Activated CD4-positive, alpha-beta T cell treated with anti-CD3 and anti-CD28 coated beads, Interleukin-2, amount 10 ng/mL, durations not matched to agents 24 days and 14 days (primary cell): ENCODE data around the gene SORCS1. TPM values are rescaled to one million over a fixed set of nuclear protein-coding genes. Genes with fewer than 3 reads are reported as not detected.

Experiments
- DNase-seq: peaks from one replicate; pipeline ENCODE4 v3.0.0; 2022
- H3K27ac Mint-ChIP-seq: one replicate; pipeline ENCODE4 v1.8.0; 2022; ENCODE audit warnings: mild to moderate bottlenecking, mixed read lengths
- H3K27me3 Mint-ChIP-seq: one replicate; pipeline ENCODE4 v1.8.0; 2022; ENCODE audit warnings: mixed read lengths
- H3K36me3 Mint-ChIP-seq: one replicate; pipeline ENCODE4 v1.8.0; 2022; ENCODE audit warnings: low read depth, mild to moderate bottlenecking, mixed read lengths
- H3K4me1 Mint-ChIP-seq: one replicate; pipeline ENCODE4 v1.8.0; 2021; ENCODE audit warnings: mixed read lengths
- H3K4me3 Mint-ChIP-seq: one replicate; pipeline ENCODE4 v1.8.0; 2022; ENCODE audit warnings: mild to moderate bottlenecking, moderate library complexity, mixed read lengths
- H3K9me3 Mint-ChIP-seq: one replicate; pipeline ENCODE4 v1.8.0; 2021; ENCODE audit warnings: mixed read lengths
- intact Hi-C: fragments of 100-400 bp; cut with micrococcal nuclease; formaldehyde crosslinking; loops from one replicate; pipeline ENCODE4 v1.15.1; 2023
- total RNA-seq: library from RNA; stranded (reverse); gene quantifications from 2 replicates; pipeline ENCODE4 v1.2.3, GENCODE V29; 2022

Gene SORCS1
- total RNA-seq, 1 donor from 2014 or later: not detected

DNA sequence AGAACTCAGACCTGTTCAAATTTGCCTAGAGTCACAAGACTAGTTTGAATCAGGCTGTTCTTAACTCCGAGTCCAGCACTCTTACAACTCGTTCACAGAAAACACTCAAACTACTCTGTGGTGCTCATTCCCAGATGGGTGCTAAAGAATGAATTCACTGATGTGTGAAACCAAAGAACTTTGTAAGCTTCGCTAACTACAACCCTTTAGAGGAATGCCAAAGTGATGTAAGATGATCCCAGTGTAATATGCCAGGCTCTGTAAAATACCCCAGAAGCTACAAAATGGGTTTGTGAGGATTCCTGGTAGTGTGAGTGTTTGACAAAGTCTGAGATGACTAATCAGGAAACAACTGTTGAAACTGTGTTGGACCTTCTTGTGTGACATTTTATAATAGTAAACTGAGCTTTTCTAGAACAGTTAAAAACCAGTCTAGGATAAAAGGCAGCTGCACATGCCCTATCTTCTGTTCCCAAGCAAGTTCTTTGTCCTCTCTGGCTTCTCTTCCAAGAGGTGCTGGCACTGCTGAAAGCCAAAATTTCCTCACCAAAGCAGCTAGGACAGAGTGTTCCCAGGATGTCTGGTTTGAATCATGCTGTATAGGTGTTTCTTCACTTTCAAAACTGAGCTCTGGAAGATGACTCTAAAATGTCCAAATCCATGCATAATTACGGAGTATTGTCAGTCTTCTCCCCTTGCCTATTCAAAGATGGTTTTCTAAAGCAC, 527.6 kb downstream of the SORCS1 start:
- no peak for DNase-seq
- H3K27me3 Mint-ChIP-seq: no peaks in the 10 kb centered on the region
- no peaks in the 10 kb centered on the region for H3K36me3 Mint-ChIP-seq
- no peak overlapping the region for H3K4me3 Mint-ChIP-seq
- H3K27ac Mint-ChIP-seq: no peak overlapping the region
- intact Hi-C loops: no loop called here
- no peaks in the 10 kb centered on the region for H3K4me1 Mint-ChIP-seq
- H3K9me3 Mint-ChIP-seq: no peaks in the 10 kb centered on the region

DNA sequence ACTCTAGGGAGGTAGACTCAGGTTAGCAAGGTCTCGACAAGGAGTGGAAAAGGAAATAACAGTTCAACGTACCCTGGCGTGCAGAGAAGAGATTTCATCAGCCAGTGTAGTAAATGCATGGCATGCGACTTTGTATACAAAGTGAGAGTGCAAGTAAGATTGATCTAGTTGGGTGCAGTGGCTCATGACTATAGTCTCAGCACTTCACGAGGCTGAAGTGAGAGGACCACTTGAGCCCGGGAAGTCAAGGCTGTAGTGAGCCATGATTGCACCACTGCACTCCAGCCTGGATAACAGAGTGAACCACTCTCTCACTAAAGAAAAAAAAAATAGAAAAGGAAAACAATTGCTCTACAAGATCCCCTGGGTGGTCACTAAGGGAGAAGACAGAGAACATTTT, 528.6 kb downstream of the SORCS1 start:
- no peaks in the 10 kb centered on the region for H3K36me3 Mint-ChIP-seq
- no peaks in the 10 kb centered on the region for H3K4me1 Mint-ChIP-seq
- DNase-seq: no peak
- no peak overlapping the region for H3K27ac Mint-ChIP-seq
- no peak overlapping the region for H3K4me3 Mint-ChIP-seq
- H3K27me3 Mint-ChIP-seq: no peaks in the 10 kb centered on the region
- intact Hi-C loops: no loop called here
- H3K9me3 Mint-ChIP-seq: no peaks in the 10 kb centered on the region

DNA sequence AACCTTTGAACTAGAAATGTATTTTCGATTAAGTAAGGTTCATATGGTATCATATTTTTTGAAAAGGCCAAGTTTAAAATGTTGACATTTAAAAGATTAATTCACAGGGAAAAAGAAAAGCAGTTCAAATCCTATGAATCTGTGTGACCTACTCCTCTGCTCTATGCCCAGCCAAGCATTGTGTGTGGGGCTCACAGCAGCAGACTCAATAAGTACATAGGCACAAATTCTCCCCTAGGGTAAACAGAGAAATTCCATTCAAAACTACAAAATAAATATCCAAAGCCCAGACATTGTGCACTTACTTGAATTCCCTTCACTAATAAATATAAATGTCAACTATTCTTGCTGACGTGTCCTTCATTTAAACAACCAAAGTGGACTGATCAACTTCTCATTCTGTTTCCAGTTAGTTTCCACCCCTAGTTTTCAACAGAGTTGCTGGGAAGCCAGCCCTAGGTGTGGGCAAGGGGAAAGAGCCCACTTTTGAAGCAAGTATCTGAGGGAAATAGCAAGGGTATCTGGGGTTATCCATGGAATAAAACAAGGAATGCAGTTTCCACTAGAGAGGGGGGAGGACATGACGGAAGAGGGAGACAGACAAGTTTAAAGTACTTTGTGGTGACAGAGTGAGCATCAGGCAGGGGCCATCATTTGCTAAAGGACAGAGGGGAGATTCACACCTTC, 533.3 kb downstream of the SORCS1 start:
- Mint-ChIP-seq H3K4me1 (peaks cover 2% of the 10 kb centered on the region), H3K27ac (no peak overlapping the region), H3K4me3 (no peak overlapping the region), H3K27me3 (no peaks in the 10 kb centered on the region), H3K36me3 (no peaks in the 10 kb centered on the region), H3K9me3 (no peaks in the 10 kb centered on the region)
- intact Hi-C loops: no loop called here
- DNase-seq: no peak

DNA sequence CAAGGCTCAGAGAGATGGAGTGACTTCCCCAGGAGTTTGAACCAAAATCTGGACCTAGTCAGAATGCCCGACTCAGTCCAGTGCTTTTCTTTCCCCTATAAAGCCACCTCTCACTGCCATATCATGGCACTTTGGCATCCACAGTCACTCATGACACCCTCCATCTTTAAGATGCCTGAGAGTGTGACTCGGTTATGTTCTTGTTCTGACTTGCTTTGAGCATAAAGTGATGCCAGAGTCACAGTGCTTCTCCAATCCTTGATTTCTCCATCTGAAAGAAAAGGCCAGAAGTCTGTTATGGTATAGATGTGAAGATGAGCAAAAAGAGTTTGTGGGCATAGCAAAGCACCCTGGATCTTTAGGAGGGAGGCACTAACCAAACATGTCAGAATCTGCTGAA, 538.1 kb downstream of the SORCS1 start:
- Mint-ChIP-seq H3K4me1 (peaks cover 2% of the 10 kb centered on the region), H3K36me3 (no peaks in the 10 kb centered on the region), H3K4me3 (no peak overlapping the region), H3K9me3 (no peaks in the 10 kb centered on the region), H3K27me3 (no peaks in the 10 kb centered on the region), H3K27ac (no peak overlapping the region)
- DNase-seq: no peak
- intact Hi-C loops: no loop called here

DNA sequence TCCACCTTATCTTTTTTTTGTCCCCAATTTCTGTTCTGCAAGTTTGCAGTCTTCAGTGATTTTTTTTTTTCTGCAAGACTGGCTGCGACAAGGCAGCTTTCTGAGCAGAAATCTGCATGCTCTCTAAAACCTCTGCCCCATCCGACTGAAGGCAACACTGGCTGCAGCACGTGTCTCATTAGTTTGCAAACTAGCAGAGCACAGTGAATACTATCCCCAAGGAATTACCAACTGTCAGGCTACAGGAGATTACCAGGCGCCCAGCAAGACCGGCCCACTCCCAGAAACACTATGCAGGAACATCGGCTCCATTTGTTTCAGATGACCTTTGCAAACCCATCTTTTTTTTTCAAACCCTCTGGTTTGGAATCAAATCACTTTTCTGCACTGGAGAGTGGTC, 538.8 kb downstream of the SORCS1 start:
- peaks cover 2% of the 10 kb centered on the region for H3K4me1 Mint-ChIP-seq
- intact Hi-C loops: no loop called here

DNA sequence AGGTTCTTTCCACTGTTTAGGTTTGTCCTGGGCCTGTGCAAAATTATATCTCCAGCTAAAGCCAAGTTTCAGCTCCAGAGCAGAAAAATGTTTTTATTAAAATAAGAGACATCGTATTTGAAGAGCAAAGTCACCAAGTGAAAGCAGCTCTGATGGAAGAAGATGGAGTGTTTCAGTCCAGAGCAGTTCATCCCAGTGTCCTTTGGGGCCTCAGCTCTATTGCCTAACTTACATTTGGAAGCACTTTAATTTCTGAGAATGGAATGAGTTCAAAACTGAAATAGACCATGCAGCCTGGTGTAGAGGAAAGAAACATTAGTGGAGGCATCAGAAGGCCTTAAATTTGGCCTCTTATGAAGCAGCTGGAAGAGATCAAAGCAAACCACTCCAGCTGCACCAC, 545.2 kb downstream of the SORCS1 start:
- Mint-ChIP-seq H3K4me1 (no peaks in the 10 kb centered on the region), H3K9me3 (no peaks in the 10 kb centered on the region), H3K36me3 (no peaks in the 10 kb centered on the region), H3K27ac (no peak overlapping the region), H3K27me3 (no peaks in the 10 kb centered on the region), H3K4me3 (no peak overlapping the region)
- no peak for DNase-seq
- intact Hi-C loops: no loop called here

More for the DNA sequence above, 538.8 kb downstream of the SORCS1 start:
- Mint-ChIP-seq H3K36me3 (no peaks in the 10 kb centered on the region), H3K4me3 (no peak overlapping the region), H3K9me3 (no peaks in the 10 kb centered on the region), H3K27me3 (no peaks in the 10 kb centered on the region), H3K27ac (no peak overlapping the region)
- no peak for DNase-seq

DNA sequence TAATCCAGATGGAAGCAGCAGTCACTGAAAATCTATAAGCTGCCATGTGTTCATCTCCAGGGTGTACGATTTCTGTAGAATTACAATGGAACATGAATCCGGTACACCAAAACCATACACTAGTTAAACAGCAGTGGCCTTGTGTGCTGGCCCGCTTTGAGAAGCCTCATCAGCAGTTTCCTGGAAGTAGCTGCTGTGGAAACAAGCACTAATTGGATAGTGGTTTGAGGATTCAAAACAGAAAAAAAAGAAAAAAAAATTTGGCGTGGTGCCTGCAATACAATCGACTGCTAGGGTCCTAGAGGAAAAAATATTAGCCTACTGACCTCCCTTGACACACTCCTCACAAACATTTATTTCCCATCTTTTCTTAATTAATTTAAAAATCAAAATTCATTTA, 545.9 kb downstream of the SORCS1 start:
- H3K36me3 Mint-ChIP-seq: no peaks in the 10 kb centered on the region

DNA sequence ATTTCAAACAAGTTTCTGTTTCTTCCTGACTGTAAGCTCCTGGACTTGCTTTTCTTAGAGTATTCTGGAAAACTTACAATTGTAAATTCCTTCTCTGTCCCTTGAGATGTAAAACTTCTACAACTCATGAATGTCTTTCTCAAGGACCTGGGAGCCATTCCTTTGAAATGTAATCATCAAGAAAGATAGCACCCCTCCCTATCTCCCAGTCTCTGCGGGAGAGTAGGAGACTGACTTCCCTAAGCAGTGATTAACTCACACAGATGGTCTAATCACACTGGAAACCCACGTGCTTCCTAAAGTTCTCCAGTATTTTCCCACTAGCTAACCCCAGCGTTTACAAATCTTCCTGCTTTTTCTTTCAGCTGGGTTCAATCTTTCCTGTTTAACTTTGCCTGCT, 549.4 kb downstream of the SORCS1 start:
- DNase-seq: no peak
- H3K36me3 Mint-ChIP-seq: no peaks in the 10 kb centered on the region
- no peaks in the 10 kb centered on the region for H3K4me1 Mint-ChIP-seq
- H3K9me3 Mint-ChIP-seq: no peaks in the 10 kb centered on the region
- H3K4me3 Mint-ChIP-seq: no peak overlapping the region
- H3K27me3 Mint-ChIP-seq: no peaks in the 10 kb centered on the region
- H3K27ac Mint-ChIP-seq: no peak overlapping the region
- intact Hi-C loops: no loop called here

More for the DNA sequence above, 545.9 kb downstream of the SORCS1 start:
- no peak for DNase-seq
- no peak overlapping the region for H3K4me3 Mint-ChIP-seq
- intact Hi-C loops: no loop called here
- H3K9me3 Mint-ChIP-seq: no peaks in the 10 kb centered on the region
- H3K4me1 Mint-ChIP-seq: no peaks in the 10 kb centered on the region
- H3K27ac Mint-ChIP-seq: no peak overlapping the region
- H3K27me3 Mint-ChIP-seq: no peaks in the 10 kb centered on the region

DNA sequence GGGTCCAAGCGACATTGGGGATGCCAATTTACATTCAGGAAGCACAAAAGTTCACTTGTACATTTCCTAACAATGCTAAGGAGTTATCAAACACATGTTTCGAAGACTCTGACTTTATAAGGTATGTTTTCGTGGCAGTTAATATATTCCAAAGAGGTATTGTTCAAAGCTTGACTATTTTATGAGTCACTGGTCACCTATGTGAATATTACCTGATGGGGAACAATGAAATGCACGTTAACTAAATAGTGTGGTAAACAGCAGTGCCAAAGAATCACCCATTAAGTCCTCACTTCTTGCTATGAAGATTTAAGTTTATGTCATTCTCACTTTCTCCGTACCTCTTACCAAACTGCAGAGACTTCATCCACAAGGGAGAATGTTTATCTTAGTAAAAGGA, 550.2 kb downstream of the SORCS1 start:
- Mint-ChIP-seq H3K27ac (no peak overlapping the region), H3K36me3 (no peaks in the 10 kb centered on the region), H3K27me3 (no peaks in the 10 kb centered on the region), H3K4me3 (no peak overlapping the region), H3K9me3 (no peaks in the 10 kb centered on the region), H3K4me1 (no peaks in the 10 kb centered on the region)
- DNase-seq: no peak
- intact Hi-C loops: no loop called here

DNA sequence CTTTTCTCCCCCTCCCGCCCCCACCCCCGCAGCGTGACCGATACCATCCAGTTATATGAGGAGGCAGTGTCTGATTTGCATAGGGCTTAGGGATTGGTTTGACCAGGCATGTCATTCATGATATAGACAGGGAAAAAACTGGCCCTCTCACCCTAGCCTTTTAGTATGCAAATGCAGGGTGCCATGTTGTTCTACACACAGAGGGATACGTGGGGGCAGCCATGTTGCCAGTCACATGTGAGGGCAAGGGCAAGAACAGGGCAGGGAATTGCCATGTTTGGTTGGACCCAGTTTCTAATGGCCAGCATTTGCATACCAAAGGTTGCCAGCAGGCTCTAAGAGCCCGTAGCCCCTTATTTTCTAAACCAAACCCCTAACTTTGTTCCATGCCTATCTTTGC, 552.1 kb downstream of the SORCS1 start:
- H3K27ac Mint-ChIP-seq: no peak overlapping the region
- H3K4me1 Mint-ChIP-seq: no peaks in the 10 kb centered on the region
- H3K27me3 Mint-ChIP-seq: no peaks in the 10 kb centered on the region
- no peak overlapping the region for H3K4me3 Mint-ChIP-seq
- no peaks in the 10 kb centered on the region for H3K36me3 Mint-ChIP-seq
- intact Hi-C loops: no loop called here
- DNase-seq: no peak
- H3K9me3 Mint-ChIP-seq: no peaks in the 10 kb centered on the region

DNA sequence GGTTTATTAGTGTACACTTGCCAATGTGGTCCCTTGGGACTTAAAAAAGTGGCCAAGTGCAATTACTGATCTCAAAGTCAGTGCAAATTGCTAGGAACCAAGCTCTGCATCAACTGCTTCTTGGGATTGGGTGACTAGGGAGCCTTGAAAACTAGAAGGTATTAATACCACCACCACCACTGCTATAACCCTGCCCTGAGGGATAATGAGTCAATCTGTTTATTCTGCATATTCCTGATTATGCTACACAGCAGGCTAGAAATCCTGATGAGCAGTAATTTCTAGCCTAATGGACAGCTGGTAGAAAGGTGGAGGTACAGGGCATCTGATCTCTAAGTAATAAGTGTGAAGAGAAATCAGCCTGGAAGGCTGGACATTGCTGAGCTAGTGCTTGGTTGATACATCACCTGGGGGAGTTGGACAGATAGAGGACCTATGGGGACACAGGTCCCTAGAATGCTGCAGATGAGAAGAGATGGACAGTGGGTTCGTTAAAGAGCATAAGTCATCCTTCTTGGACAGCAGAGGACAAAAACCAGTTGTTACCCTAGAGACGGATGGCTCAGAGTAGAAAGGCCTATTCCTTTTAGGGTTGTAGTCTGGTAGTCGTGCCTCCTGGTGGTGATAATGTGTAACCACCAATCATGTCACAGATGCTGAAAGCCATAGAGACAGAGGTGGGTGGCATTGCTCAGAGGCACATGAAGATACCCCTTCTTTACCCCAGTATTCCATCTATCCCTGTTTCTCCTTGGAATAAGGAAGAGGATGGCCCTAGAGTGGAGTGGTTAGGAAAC, 554.8 kb downstream of the SORCS1 start:
- no peak overlapping the region for H3K27ac Mint-ChIP-seq
- no peak for DNase-seq
- H3K36me3 Mint-ChIP-seq: no peaks in the 10 kb centered on the region
- no peaks in the 10 kb centered on the region for H3K27me3 Mint-ChIP-seq
- no peaks in the 10 kb centered on the region for H3K9me3 Mint-ChIP-seq
- intact Hi-C loops: no loop called here
- H3K4me1 Mint-ChIP-seq: no peaks in the 10 kb centered on the region
- H3K4me3 Mint-ChIP-seq: no peak overlapping the region

DNA sequence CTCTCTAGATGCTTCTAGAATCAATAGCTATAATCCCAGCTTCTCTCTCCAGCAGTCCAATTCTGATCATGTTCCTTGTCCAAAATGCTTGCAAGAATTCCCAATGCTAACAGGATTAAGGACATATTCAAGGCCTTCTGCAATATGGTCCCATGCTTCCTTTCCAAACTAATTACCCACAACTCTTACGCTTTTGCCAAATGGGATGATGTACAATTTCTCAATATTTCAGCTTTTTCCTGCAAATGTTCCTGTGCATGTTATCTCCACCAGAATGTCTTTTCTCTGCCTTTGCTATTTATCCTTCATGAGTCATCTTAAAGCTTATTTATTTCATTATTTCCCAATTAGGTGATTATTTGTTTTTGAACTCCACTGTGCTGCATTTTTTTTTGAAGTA, 556.4 kb downstream of the SORCS1 start:
- intact Hi-C loops: no loop called here
- no peaks in the 10 kb centered on the region for H3K9me3 Mint-ChIP-seq
- no peaks in the 10 kb centered on the region for H3K4me1 Mint-ChIP-seq
- DNase-seq: no peak
- no peak overlapping the region for H3K27ac Mint-ChIP-seq
- no peak overlapping the region for H3K4me3 Mint-ChIP-seq
- H3K36me3 Mint-ChIP-seq: no peaks in the 10 kb centered on the region
- no peaks in the 10 kb centered on the region for H3K27me3 Mint-ChIP-seq

DNA sequence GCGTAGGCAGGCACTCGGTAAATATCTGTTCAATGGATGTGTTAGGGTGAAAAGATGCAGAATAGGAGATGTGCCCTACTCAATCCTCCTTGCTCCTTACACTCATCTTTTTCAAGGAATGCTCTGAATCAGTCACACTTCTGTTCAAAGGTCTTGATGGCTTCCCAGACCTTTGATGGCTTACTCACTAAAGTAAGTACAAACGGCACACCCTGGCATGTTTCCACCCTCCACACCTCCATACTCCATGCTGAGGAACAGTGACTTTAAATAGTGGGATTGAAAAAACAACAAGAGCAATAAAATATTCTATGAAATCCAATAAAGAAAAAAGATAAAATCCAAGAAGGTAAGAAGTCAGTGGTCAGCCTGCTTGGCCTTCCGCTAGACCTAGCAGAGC, 569.2 kb downstream of the SORCS1 start:
- no peak overlapping the region for H3K4me3 Mint-ChIP-seq
- H3K27ac Mint-ChIP-seq: no peak overlapping the region
- H3K4me1 Mint-ChIP-seq: no peaks in the 10 kb centered on the region
- H3K27me3 Mint-ChIP-seq: no peaks in the 10 kb centered on the region
- DNase-seq: no peak
- H3K9me3 Mint-ChIP-seq: no peaks in the 10 kb centered on the region
- intact Hi-C loops: no loop called here
- H3K36me3 Mint-ChIP-seq: no peaks in the 10 kb centered on the region

DNA sequence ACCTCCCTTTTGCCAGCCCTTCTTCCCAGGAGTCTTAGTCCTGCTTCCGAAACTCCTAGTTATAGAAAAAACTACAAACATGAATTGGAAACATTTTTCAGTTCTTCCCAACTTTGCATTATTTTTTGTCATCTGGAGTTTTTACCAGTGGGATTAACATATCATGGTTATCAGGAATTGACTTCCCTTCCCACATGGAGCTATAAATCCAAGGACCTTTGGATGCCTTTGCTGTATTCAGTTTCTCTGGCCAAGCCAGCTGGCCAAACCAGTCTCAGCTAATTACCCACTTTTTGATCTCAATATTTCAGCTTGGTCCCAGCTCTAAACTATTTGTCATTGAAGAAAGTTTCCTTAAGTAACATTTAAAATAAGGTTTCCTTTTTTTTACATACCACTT, 570.6 kb downstream of the SORCS1 start:
- Mint-ChIP-seq H3K27ac (no peak overlapping the region), H3K36me3 (no peaks in the 10 kb centered on the region), H3K27me3 (no peaks in the 10 kb centered on the region), H3K4me1 (no peaks in the 10 kb centered on the region), H3K4me3 (no peak overlapping the region), H3K9me3 (no peaks in the 10 kb centered on the region)
- intact Hi-C loops: no loop called here
- no peak for DNase-seq
